22Rv1 (cell line): ENCODE data around the gene LCE3B.

Experiments
- ZFX ChIP-seq: fragments of 450-650 bp; IDR thresholded peaks from 2 replicates; pipeline ENCODE4 v1.6.1; 2017; ENCODE audit warnings: antibody characterized with exemption, borderline replicate concordance
- TF ChIP-seq, protein P1 (sequence below): fragments of 450-650 bp; IDR thresholded peaks from 2 replicates; pipeline ENCODE4 v1.5.1; 2017; ENCODE audit warnings: mild to moderate bottlenecking

- TF ChIP-seq, protein P1, sequence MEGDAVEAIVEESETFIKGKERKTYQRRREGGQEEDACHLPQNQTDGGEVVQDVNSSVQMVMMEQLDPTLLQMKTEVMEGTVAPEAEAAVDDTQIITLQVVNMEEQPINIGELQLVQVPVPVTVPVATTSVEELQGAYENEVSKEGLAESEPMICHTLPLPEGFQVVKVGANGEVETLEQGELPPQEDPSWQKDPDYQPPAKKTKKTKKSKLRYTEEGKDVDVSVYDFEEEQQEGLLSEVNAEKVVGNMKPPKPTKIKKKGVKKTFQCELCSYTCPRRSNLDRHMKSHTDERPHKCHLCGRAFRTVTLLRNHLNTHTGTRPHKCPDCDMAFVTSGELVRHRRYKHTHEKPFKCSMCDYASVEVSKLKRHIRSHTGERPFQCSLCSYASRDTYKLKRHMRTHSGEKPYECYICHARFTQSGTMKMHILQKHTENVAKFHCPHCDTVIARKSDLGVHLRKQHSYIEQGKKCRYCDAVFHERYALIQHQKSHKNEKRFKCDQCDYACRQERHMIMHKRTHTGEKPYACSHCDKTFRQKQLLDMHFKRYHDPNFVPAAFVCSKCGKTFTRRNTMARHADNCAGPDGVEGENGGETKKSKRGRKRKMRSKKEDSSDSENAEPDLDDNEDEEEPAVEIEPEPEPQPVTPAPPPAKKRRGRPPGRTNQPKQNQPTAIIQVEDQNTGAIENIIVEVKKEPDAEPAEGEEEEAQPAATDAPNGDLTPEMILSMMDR, result no peak
- TF ChIP-seq ZFX, result no peak
These were observed 8.4 kb downstream of the LCE3B start for GRCh38 chr1:152621993-152622392.
